GM19035 (cell line): Measurements from ENCODE around the gene TPCN1.

Experiments used
- ATAC-seq: cut with Tn5 transposase; IDR thresholded peaks from one replicate; pipeline ENCODE4 v1.9.1; 2021; ENCODE audit not compliant: unreplicated experiment

TPCN1 gene

GRCh38 chr12:113301811-113302210, 80.5 kb downstream of the TPCN1 start:
- ATAC-seq: no peak

- ATAC-seq: no peak
These were observed 81.2 kb downstream of the TPCN1 start for GRCh38 chr12:113302466-113302865.

- ATAC-seq: no peak
These were observed 81.8 kb downstream of the TPCN1 start for GRCh38 chr12:113302886-113303640.

GRCh38 chr12:113305281-113305856, 84.1 kb downstream of the TPCN1 start:
- ATAC-seq: no peak

GRCh38 chr12:113306382-113306781, 85.1 kb downstream of the TPCN1 start:
- ATAC-seq: no peak

- no peak for ATAC-seq
These were observed 89.2 kb downstream of the TPCN1 start for GRCh38 chr12:113310489-113310888.

- no peak for ATAC-seq
These were observed 92.9 kb downstream of the TPCN1 start for GRCh38 chr12:113314121-113314529.

GRCh38 chr12:113315358-113315757, 94.1 kb downstream of the TPCN1 start:
- ATAC-seq: no peak

GRCh38 chr12:113316155-113316554, 94.9 kb downstream of the TPCN1 start:
- ATAC-seq: no peak

GRCh38 chr12:113317122-113317521, 95.9 kb downstream of the TPCN1 start:
- ATAC-seq: no peak

GRCh38 chr12:113318046-113318656, 96.9 kb downstream of the TPCN1 start:
- ATAC-seq: no peak

- ATAC-seq: no peak
These were observed 97.8 kb downstream of the TPCN1 start for GRCh38 chr12:113318900-113319628.

GRCh38 chr12:113320401-113320800, 99.1 kb downstream of the TPCN1 start:
- ATAC-seq: no peak

GRCh38 chr12:113322343-113322742, 101.1 kb downstream of the TPCN1 start:
- ATAC-seq: no peak

- ATAC-seq: no peak
These were observed 104.7 kb downstream of the TPCN1 start for GRCh38 chr12:113325916-113326315.

GRCh38 chr12:113326775-113327395, 105.6 kb downstream of the TPCN1 start:
- no peak for ATAC-seq

GRCh38 chr12:113328368-113328889, 107.2 kb downstream of the TPCN1 start:
- ATAC-seq: no peak

GRCh38 chr12:113329022-113329790, 107.9 kb downstream of the TPCN1 start:
- no peak for ATAC-seq

- ATAC-seq: no peak
These were observed 108.6 kb downstream of the TPCN1 start for GRCh38 chr12:113329791-113330417.

- ATAC-seq: no peak
These were observed 109.2 kb downstream of the TPCN1 start for GRCh38 chr12:113330505-113330904.
